AG10803 (cell line): ENCODE measurements around the gene RGPD3.
"Not testable (repeated sequence)": the region's sequence is repeated elsewhere in the genome, so short reads cannot be mapped to it uniquely, and the experiment has no call there.

Experiments used
- DNase-seq: peaks from one replicate; pipeline ENCODE4 v3.0.0; 2010; ENCODE audit warnings: low read depth
- H3K4me3 ChIP-seq: 2 replicates; pipeline ENCODE4 v1.5.1; 2011; ENCODE audit warnings: mild to moderate bottlenecking, low read length, control low read depth
- TF ChIP-seq, protein P1 (sequence below): conservative IDR thresholded peaks from 2 replicates; pipeline ENCODE4 v1.5.1; 2011; ENCODE audit warnings: mild to moderate bottlenecking, low read length, control low read depth, inconsistent platforms

RGPD3 gene

DNA sequence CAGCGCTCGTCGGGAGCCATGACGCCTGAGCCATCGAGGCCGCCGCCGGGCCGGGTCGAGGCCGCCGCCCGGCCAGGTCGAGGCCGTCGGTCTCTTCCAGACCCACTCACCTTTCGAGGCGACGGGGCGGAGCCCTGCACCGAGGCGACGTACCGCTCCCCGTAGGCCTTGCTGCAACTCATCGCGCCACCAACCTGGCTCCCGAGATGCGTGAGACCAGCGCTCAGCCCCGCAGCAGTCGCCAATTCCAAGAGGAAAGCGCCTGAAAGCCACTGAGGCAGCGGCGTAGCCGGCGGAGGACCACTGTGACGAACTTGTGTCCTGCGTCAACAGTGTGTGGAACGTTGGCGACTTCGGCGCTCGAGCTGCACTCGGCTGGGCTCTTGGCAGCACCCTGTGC is at the start of gene RGPD3:
Gene RGPD3, minus strand, starts transcription at position 307 of the 400 bp plus-strand sequence. Its CDS starts 125 bp downstream, at position 182.
- DNase-seq, H3K4me3 ChIP-seq: not testable (repeated sequence)

DNA sequence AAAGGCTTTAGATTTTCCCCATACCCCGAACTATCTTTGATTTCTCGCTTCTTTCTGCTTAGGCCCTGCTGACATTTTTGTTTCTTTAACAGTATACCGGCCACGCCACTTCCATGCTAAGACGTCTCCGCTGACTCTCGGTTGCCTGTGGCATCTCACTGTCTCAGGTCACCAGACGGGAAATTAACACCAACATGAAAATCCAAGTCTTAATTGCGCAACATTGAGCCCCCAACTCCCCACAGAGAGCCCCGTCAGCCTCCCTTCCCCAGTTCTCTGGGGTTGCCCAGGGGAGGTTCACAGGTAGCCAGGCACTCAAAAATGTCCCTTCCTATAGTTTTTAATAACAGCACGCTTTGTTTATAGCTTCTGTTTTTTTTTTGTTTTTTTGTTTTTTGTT is 49.1 kb upstream of the RGPD3 start:
- TF ChIP-seq, protein P1, sequence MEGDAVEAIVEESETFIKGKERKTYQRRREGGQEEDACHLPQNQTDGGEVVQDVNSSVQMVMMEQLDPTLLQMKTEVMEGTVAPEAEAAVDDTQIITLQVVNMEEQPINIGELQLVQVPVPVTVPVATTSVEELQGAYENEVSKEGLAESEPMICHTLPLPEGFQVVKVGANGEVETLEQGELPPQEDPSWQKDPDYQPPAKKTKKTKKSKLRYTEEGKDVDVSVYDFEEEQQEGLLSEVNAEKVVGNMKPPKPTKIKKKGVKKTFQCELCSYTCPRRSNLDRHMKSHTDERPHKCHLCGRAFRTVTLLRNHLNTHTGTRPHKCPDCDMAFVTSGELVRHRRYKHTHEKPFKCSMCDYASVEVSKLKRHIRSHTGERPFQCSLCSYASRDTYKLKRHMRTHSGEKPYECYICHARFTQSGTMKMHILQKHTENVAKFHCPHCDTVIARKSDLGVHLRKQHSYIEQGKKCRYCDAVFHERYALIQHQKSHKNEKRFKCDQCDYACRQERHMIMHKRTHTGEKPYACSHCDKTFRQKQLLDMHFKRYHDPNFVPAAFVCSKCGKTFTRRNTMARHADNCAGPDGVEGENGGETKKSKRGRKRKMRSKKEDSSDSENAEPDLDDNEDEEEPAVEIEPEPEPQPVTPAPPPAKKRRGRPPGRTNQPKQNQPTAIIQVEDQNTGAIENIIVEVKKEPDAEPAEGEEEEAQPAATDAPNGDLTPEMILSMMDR, result no peak
- DNase-seq, result no peak
- no peak overlapping the region for H3K4me3 ChIP-seq

DNA sequence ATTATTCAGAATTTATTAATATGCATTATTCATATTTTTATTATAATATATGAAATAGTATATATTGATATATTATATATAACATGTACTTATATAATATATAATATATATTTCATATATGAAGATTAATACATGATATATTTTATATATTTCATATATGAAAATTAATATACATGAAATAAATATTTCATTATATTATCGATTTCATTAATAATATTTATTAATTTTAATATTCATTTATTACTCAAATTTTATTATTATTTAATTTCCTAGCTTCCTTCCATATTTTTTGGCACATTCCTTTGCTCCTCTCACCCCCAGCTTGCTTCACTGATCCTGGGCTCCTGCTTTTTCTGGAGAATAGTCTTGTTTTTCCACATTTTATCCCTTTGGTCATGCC is 48.7 kb upstream of the RGPD3 start:
- TF ChIP-seq, protein P1, result no peak
- no peak for DNase-seq
- no peak overlapping the region for H3K4me3 ChIP-seq

DNA sequence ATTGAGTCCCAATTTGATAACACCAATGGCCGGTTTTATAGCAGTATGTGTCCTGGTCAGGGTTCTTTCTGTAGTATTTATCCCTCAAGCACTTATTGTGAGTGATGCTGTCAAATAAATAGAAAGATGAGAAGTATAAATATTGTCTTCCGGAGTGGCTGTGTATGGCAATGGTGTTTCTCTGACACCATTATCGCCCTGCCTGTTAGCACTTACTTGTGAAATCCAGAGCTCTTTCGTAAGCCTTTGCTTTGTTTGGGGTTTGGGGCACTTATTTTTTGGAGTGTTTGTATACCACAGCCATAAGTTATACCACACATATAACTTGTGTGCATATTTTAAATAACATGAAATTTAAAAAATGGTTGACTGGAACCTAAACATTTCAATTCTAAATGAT is 48.2 kb upstream of the RGPD3 start:
- no peak overlapping the region for H3K4me3 ChIP-seq
- DNase-seq, result no peak

DNA sequence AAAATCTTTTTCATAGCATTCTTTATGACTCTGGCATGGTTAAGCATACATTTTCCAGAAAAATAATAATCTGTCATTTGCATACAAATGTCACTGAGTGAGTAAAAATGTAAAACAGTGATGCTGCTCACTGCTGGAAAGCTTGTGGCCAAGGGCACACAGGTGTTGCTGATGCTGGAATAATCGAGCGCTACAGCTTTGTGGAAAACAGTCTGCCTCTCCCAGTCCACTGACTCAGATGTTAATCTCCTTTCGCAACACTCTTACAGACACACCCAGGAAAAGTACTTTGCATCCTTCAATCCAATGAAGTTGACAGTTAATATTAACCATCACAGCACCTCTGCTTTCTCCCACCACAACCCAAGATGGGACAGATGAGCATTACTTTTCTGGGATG is 46.6 kb upstream of the RGPD3 start:
- not testable (repeated sequence) for DNase-seq, H3K4me3 ChIP-seq

More for the DNA sequence above, 48.2 kb upstream of the RGPD3 start:
- TF ChIP-seq, protein P1, result no peak

DNA sequence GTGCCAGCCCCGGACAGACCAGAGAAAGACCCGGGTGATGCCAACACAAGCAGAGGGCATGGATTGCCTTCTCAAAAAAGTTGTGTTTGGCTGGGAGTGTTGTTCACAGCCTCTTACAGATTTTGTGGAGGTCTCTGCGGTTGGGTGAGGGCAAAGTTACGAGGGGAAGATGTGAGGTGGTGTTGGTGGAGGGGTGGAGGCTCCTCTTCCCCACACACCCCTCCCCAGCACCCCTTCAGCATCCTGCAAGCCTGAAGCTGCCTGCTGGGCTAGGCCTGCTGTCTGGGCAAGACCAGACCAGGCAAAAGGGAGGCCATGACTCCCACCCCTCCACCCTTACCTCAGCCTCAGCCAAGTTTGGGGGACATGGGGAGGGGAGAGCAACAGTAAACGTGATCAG is 45.2 kb upstream of the RGPD3 start:
- not testable (repeated sequence) for H3K4me3 ChIP-seq, DNase-seq

DNA sequence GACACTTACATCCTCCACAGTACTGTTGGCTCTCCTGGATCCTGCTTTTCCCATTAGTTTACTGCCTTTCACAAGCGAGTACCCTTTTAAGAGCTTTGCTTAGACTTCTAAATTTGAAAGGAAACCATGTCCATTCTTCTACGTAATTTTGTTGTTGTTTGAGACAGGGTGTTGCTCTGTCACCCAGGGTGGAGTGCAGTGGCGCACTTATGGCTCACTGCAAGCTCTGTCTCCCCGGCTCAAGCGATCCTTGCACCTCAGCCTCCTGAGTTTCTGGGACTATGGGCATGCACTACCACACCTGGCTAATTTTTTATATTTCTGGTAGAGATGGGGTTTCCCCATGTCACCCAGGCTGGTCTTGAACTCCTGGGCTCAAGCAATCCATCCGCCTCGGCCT is 43.7 kb upstream of the RGPD3 start:
- H3K4me3 ChIP-seq, result peak overlapping the region; percentile 31

DNA sequence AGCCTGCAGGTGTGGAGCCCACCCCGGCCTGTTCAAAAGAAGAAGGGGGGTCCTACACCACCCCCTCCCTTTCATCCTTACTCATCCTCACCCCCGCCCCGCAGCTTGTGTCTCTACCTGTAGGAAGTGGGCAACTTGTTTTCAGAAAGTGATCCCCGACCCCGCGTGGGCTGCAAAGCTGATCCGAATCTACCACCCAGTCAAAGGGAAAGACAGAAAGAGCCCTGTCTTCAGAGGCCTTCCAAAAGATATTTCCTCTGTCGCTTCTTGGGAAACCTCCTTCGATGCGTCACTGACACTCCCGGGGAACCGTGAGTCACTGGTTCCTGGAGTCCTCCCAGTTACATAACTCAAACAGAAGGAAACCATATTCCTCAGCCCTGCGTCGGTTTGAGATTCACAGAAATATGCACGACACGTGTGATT is 43.3 kb upstream of the RGPD3 start:
- DNase-seq, result peak; percentile 85
- H3K4me3 ChIP-seq, result peak overlapping the region; percentile 31; the same call in 1 of the 2 replicates

More for the DNA sequence above, 43.7 kb upstream of the RGPD3 start:
- DNase-seq, result not testable (repeated sequence)

DNA sequence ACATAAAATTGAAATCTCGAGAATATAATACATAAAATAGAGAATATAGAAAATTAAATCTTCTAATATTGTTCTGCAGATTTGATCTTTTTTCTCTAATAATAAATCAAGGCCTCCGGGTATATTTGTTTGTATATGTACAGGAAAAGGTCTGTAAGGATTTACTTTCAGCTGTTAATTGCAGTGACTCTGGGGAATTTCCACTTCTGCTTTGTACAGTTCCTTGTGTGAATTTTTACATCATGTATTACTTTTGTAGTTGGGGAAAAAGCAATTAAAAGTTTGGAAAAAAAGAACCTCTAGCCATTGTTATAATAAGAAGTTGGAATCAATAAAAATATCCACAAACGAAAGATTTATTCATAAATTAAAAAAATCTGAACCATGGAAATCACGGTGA is 42.6 kb upstream of the RGPD3 start:
- DNase-seq, H3K4me3 ChIP-seq: not testable (repeated sequence)

DNA sequence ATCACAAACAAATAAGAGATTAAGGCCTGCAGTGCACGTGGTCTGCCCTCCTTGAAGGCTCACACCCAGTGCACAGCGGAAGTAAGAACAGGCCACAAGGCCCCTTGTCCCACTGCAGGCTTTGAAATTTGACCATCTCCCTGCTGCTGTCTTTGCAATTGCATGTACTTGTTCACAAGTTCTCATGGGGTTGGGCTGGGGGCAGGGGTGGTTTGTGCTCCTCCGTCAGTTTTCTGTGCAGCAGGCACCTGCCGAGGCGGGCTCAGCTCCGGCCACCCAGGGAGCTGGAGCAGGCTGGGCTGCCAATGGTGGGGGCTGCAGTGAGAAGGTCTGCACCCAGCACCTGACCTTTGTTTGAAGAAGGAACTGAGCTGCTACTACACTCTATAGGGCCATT is 41.2 kb upstream of the RGPD3 start:
- DNase-seq, H3K4me3 ChIP-seq: not testable (repeated sequence)

DNA sequence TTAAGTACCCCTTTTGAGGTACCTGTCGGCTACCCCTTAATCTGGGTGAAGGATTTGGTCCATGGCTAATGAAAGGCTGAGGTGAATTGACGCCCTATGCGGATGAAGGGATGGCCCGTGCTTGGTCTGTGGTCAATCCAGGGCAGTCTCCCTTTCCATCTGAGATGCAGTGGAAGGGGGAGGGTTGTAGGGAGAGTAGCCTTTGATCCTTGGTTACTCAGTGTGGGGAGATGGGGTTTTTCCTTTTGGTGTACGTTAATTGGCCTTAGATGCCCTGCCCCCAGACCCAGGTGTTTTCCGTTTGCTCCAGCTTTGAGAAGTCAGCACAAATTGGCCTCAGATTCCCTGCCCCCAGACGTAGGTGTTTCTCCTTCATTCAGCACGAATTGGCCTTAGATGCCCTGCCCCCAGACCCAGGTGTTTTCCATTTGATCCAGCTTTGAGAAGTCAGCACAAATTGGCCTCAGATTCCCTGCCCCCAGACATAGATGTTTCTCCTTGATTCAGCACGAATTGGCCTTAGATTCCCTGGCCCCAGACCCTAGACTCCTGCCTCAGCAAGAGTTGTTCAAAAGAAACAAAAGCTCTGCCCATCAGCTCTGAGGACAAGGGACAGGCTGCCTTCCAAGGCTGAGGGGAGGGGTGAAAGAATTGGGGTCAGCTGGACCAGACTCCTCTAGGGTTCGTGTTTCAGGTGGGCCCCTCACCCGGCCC is 40.6 kb upstream of the RGPD3 start:
- not testable (repeated sequence) for H3K4me3 ChIP-seq, DNase-seq

DNA sequence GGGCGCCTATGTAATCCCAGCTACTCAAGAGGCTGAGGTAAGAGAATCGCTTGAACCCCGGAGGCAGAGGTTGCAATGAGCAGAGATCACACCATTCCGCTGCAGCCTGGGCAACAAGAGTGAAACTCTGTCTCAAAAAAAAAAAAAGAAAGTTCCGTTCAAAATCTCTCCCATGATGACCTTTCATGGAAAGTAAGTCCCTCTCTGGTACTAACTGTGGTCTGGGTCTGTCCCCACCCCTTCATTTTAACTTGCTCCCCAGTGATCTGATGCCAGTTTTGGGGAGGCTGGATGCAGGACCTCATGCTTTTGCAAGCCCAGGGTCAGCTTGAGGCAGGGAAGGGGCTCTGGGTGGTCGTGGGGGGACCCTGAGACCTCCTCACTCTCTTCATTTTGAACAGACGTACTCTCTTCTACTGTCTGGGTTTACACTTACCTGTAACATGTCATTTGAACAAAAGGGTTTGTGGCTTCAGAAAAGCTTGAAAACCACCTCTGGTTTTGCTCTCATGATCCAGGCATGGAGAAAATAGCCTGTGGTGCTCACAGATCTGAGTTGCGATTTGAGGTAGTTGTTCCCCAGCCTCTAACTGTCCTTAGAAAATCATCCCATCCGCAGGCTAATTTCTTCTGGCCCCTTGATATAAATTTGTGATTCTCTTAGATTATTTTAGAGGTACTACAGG is 37.9 kb upstream of the RGPD3 start:
- not testable (repeated sequence) for H3K4me3 ChIP-seq, DNase-seq

DNA sequence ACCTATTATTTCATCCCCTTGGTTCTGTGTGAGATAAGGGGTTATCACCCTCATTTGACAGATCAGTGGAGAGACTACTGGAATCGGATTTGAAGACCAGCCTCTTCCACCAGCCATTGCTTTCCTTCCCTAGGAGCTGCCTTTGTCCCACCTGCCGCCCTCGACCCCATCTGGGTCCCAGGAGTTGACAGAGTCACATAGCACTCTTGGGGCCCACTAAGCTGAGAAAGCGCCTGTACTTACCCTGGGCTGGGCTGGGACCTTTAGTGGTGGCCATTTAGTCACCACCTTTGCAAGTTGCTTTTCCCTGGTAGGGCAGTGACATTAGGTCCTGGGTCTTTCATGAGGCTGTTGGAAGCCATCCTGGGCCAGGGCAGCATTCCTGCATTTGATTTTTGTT is 36.6 kb upstream of the RGPD3 start:
- not testable (repeated sequence) for DNase-seq, H3K4me3 ChIP-seq

DNA sequence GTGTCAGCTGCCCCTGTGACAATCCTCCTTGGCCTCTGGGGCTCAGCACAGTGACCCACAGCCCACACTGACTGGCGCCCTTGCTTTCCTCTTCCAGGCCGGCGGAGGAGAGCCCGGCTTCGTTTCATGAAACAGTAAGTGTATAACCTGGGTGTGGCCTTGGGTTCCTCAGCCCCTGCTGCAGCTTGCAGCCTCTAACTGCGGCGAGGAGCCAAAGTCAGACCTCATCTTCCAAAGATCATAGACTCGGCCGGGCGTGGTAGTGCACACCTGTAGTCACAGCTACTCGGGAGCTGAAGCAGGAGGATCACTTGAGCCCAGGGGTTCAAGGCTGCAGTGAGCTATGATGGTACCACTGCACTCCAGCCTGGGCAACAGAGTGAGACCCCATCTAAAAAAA is 36.0 kb upstream of the RGPD3 start:
- DNase-seq, result not testable (repeated sequence)

DNA sequence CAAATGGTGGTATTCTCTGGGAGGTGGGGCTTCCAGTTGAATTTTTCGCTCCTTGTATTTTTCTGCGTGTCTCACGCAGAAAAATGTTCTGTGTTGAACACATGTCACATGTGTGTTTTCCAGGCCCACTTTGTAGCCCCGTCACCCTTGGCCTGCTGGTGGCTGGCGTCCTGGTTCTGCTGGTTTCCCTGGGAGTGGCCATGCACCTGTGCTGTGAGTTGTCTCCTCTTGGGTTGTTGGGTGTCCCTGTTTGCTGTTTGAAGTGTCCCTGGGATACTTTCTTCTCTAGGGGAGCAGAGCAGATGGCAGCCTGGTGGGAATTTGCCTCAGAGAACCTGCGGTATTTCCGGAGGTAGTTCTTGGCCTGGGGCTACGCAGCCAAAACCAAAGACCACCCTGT is 34.1 kb upstream of the RGPD3 start:
- not testable (repeated sequence) for H3K4me3 ChIP-seq, DNase-seq

More for the DNA sequence above, 36.0 kb upstream of the RGPD3 start:
- not testable (repeated sequence) for H3K4me3 ChIP-seq

DNA sequence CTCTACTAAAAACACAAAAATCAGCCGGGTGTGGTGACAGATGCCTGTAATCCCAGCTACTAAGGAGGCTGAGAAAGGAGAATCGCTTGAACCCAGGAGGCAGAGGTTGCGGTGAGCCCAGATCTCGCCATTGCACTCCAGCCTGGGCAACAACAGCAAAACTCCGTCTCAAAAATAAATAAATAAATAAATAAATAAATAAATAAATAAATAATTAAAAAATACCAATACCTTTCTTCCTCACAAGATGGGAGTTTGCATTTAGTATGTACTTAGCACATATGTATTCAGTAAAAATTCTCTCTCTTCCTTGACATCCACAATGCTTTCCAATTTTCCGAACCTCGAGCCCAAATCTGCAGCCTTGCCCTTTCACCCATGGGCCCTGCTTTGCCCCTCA is 32.1 kb upstream of the RGPD3 start:
- not testable (repeated sequence) for H3K4me3 ChIP-seq, DNase-seq

DNA sequence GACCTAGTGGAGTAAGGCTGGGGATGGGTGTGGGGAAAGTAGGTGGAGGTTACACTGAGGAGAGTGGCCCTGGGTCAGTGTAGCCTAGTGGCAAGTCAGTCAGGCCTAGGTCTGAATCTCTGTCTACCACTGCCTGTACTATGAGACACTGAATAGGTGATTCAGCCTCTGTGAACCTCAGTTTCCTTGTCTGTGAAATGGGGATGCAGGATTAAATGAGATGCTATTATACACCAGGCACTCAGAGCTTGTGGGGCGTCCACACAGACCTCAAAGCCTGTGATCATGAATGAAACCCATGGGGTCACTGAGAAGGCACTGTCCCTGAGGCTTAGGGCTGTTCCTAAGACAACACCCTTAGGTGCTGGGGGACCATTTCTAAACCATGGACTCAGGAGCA is 30.3 kb upstream of the RGPD3 start:
- DNase-seq, H3K4me3 ChIP-seq: not testable (repeated sequence)
